PC-3 (cell line): ENCODE measurements around the gene RPS6KC1. TPM values are rescaled to one million over a fixed set of nuclear protein-coding genes. Genes with fewer than 3 reads are reported as not detected.

Experiments
- ATAC-seq: fragments of 200-7000 bp; cut with Tn5 transposase; 2 replicates; pipeline ENCODE4 v1.9.1; 2020; ENCODE audit warnings: mild to moderate bottlenecking, moderate library complexity
- BruUV-seq: library from RNA; stranded (reverse); fragments of 400-500 nt; replicated peaks from 2 replicates; lab custom pipeline; 2021; lab: Mats Ljungman, UMichigan
- CTCF ChIA-PET: fragments of 300-600 bp; sonication (Branson Sonifier 250); formaldehyde crosslinking; loops from one replicate; lab custom pipeline; 2022; ENCODE audit warnings: antibody characterized with exemption; lab: Charles Lee
- POLR2A ChIA-PET: fragments of 300-600 bp; sonication (Branson Sonifier 250); formaldehyde crosslinking; loops from one replicate; lab custom pipeline; 2022; ENCODE audit warnings: antibody characterized with exemption; ENCODE audit not compliant: unreplicated experiment; lab: Charles Lee
- DNase-seq: peaks from one replicate; pipeline ENCODE4 v3.0.0-alpha.2; 2015
- H2AFZ ChIP-seq: fragments of 300-600 bp; sonication (generic); 2 replicates; pipeline ENCODE4 v1.6.0; 2016; ENCODE audit warnings: antibody characterized with exemption, low read length
- H3F3A ChIP-seq: fragments of 300-600 bp; sonication (generic); one replicate; pipeline ENCODE4 v1.6.0; 2017; ENCODE audit warnings: antibody characterized with exemption, low read length, control low read depth, mild to moderate bottlenecking; ENCODE audit not compliant: unreplicated experiment
- H3K27ac ChIP-seq: fragments of 300-600 bp; sonication (generic); 2 replicates; pipeline ENCODE4 v1.5.1; 2016; ENCODE audit warnings: mild to moderate bottlenecking, low read length
- H3K27me3 ChIP-seq: fragments of 300-600 bp; sonication (generic); 2 replicates; pipeline ENCODE4 v1.6.1; 2016; ENCODE audit warnings: low read length, mixed read lengths
- H3K36me3 ChIP-seq: fragments of 300-600 bp; sonication (generic); 2 replicates; pipeline ENCODE4 v1.6.1; 2016; ENCODE audit warnings: low read depth, mixed run types, low read length, mixed read lengths
- H3K4me1 ChIP-seq: fragments of 300-600 bp; sonication (generic); 2 replicates; pipeline ENCODE4 v1.5.1; 2016; ENCODE audit warnings: low read length; ENCODE audit not compliant: insufficient read depth
- H3K4me2 ChIP-seq: fragments of 300-600 bp; sonication (generic); 2 replicates; pipeline ENCODE4 v1.6.0; 2016; ENCODE audit warnings: low read length
- H3K4me3 ChIP-seq: fragments of 300-600 bp; sonication (generic); 2 replicates; pipeline ENCODE4 v1.5.1; 2016; ENCODE audit warnings: mild to moderate bottlenecking, low read length, mixed read lengths
- H3K79me2 ChIP-seq: fragments of 300-600 bp; sonication (generic); 2 replicates; pipeline ENCODE4 v1.6.1; 2017; ENCODE audit warnings: low read length, mixed read lengths
- H3K9ac ChIP-seq: fragments of 300-600 bp; sonication (generic); 2 replicates; pipeline ENCODE4 v1.6.0; 2016; ENCODE audit warnings: mild to moderate bottlenecking, low read length
- H3K9me2 ChIP-seq: fragments of 300-600 bp; sonication (generic); replicated peaks from 2 replicates; pipeline ENCODE4 v1.6.1; 2016; ENCODE audit warnings: mixed run types, low read length, mixed read lengths
- H3K9me3 ChIP-seq: fragments of 300-600 bp; sonication (generic); 2 replicates; pipeline ENCODE4 v1.6.1; 2016; ENCODE audit warnings: low read length, mixed read lengths
- H4K20me1 ChIP-seq: fragments of 300-600 bp; sonication (generic); 2 replicates; pipeline ENCODE4 v1.6.1; 2016; ENCODE audit warnings: low read length, mixed read lengths
- CTCF ChIP-seq: fragments of 300-600 bp; sonication (generic); conservative IDR thresholded peaks from 2 replicates; pipeline ENCODE4 v1.5.1; 2017; ENCODE audit warnings: antibody characterized with exemption, low read depth, mild to moderate bottlenecking, low read length
- EZH2 ChIP-seq: fragments of 300-600 bp; sonication (generic); IDR thresholded peaks from one replicate; pipeline ENCODE4 v1.6.1; 2017; ENCODE audit warnings: antibody characterized with exemption, mild to moderate bottlenecking, low read length; ENCODE audit not compliant: unreplicated experiment
- EZH2phosphoT487 ChIP-seq: fragments of 300-600 bp; sonication (generic); IDR thresholded peaks from 2 replicates; pipeline ENCODE4 v1.6.1; 2018; ENCODE audit warnings: mild to moderate bottlenecking, antibody characterized with exemption, low read length, borderline replicate concordance
- intact Hi-C: fragments of 100-400 bp; cut with micrococcal nuclease; formaldehyde crosslinking; loops from 2 replicates; pipeline ENCODE4 v1.9.0; 2023
- total RNA-seq: library from RNA; depleted of rRNA; stranded (reverse); fragments of >200 nt; gene quantifications from 2 replicates; pipeline ENCODE4 v1.2.3, GENCODE V29; 2014

The RPS6KC1 gene
- total RNA-seq, 1 experiment from 2014 or later, result 21.1 TPM

- Histone ChIP-seq H3K4me2 (no peak overlapping the region), H3K27me3 (no peaks in the 10 kb centered on the region), H3K9me3 (no peaks in the 10 kb centered on the region), H3F3A (no peaks in the 10 kb centered on the region), H3K4me1 (no peaks in the 10 kb centered on the region), H3K4me3 (no peak overlapping the region), H2AFZ (no peak overlapping the region), H3K27ac (no peak overlapping the region), H4K20me1 (no peaks in the 10 kb centered on the region), H3K9me2 (no peaks in the 10 kb centered on the region), H3K79me2 (no peaks in the 10 kb centered on the region), H3K36me3 (no peaks in the 10 kb centered on the region), H3K9ac (no peak overlapping the region)
- CTCF ChIA-PET, result no interaction called here
- no TSS peak for BruUV-seq
- POLR2A ChIA-PET, result no interaction called here
- DNase-seq (no peak), ATAC-seq (no peak)
- TF ChIP-seq EZH2phosphoT487, result no peak
- no peak for TF ChIP-seq CTCF
- no peak for TF ChIP-seq EZH2
- intact Hi-C loops, result no loop called here
Observed at GRCh38 chr1:213274140-213274539, 223.1 kb downstream of the RPS6KC1 start.

- H3K4me2 ChIP-seq, result no peak overlapping the region
- no peak for DNase-seq
- TF ChIP-seq CTCF, result no peak
- TF ChIP-seq EZH2, result no peak
- no peak for TF ChIP-seq EZH2phosphoT487
- H3K27ac ChIP-seq, result no peak overlapping the region
- no peak overlapping the region for H3K4me3 ChIP-seq
- H3K9ac ChIP-seq, result no peak overlapping the region
- no peaks in the 10 kb centered on the region for H3K36me3 ChIP-seq
- no peaks in the 10 kb centered on the region for H3K79me2 ChIP-seq
- H3F3A ChIP-seq, result no peaks in the 10 kb centered on the region
- ChIA-PET CTCF (no interaction called here), POLR2A (no interaction called here)
- BruUV-seq, result no TSS peak
- H3K27me3 ChIP-seq, result no peaks in the 10 kb centered on the region
- intact Hi-C loops, result no loop called here
- H3K9me2 ChIP-seq, result no peaks in the 10 kb centered on the region
- H3K9me3 ChIP-seq, result no peaks in the 10 kb centered on the region
- no peaks in the 10 kb centered on the region for H4K20me1 ChIP-seq
- no peak for ATAC-seq
- H3K4me1 ChIP-seq, result no peaks in the 10 kb centered on the region
- no peak overlapping the region for H2AFZ ChIP-seq
Observed at GRCh38 chr1:213275293-213275692, 224.3 kb downstream of the RPS6KC1 start.

- Histone ChIP-seq H3K4me3 (no peak overlapping the region), H3K27ac (no peak overlapping the region), H3K9me3 (no peaks in the 10 kb centered on the region), H3K27me3 (no peaks in the 10 kb centered on the region), H2AFZ (no peak overlapping the region), H3K79me2 (no peaks in the 10 kb centered on the region), H3K36me3 (no peaks in the 10 kb centered on the region), H3K9ac (no peak overlapping the region), H3K4me1 (no peaks in the 10 kb centered on the region), H3F3A (no peaks in the 10 kb centered on the region), H3K4me2 (no peak overlapping the region), H3K9me2 (no peaks in the 10 kb centered on the region), H4K20me1 (no peaks in the 10 kb centered on the region)
- no TSS peak for BruUV-seq
- ATAC-seq (no peak), DNase-seq (no peak)
- POLR2A ChIA-PET, result no interaction called here
- CTCF ChIA-PET, result no interaction called here
- no peak for TF ChIP-seq EZH2
- TF ChIP-seq EZH2phosphoT487, result no peak
- TF ChIP-seq CTCF, result no peak
- intact Hi-C loops, result no loop called here
Observed at GRCh38 chr1:213276236-213276635, 225.2 kb downstream of the RPS6KC1 start.
